Stimulated activated memory B cell treated with anti-CD40 and anti-IgM and Interleukin-4, amounts not matched to agents 10 μg/mL and 1 μg/mL and 100 μg/mL, for 72 hours (primary cell): Measurements from ENCODE around the gene TYR.
"Not testable (repeated sequence)": the region's sequence is repeated elsewhere in the genome, so short reads cannot be mapped to it uniquely, and the experiment has no call there.

Experiments
- ATAC-seq: fragments of 150-1000 bp; cut with Tn5 transposase; 2 replicates; pipeline ENCODE4 v1.10.0; 2021
- H3K27ac Mint-ChIP-seq: one replicate; pipeline ENCODE4 v1.8.0; 2022; ENCODE audit warnings: mild to moderate bottlenecking, mixed read lengths
- H3K27me3 Mint-ChIP-seq: one replicate; pipeline ENCODE4 v1.8.0; 2022; ENCODE audit warnings: mixed read lengths
- H3K36me3 Mint-ChIP-seq: one replicate; pipeline ENCODE4 v1.8.0; 2022; ENCODE audit warnings: mixed read lengths
- H3K4me1 Mint-ChIP-seq: one replicate; pipeline ENCODE4 v1.8.0; 2022; ENCODE audit warnings: mixed read lengths
- H3K4me3 Mint-ChIP-seq: one replicate; pipeline ENCODE4 v1.8.0; 2022; ENCODE audit warnings: mild to moderate bottlenecking, moderate library complexity, mixed read lengths
- H3K9me3 Mint-ChIP-seq: one replicate; pipeline ENCODE4 v1.8.0; 2022; ENCODE audit warnings: mixed read lengths

The TYR gene

DNA sequence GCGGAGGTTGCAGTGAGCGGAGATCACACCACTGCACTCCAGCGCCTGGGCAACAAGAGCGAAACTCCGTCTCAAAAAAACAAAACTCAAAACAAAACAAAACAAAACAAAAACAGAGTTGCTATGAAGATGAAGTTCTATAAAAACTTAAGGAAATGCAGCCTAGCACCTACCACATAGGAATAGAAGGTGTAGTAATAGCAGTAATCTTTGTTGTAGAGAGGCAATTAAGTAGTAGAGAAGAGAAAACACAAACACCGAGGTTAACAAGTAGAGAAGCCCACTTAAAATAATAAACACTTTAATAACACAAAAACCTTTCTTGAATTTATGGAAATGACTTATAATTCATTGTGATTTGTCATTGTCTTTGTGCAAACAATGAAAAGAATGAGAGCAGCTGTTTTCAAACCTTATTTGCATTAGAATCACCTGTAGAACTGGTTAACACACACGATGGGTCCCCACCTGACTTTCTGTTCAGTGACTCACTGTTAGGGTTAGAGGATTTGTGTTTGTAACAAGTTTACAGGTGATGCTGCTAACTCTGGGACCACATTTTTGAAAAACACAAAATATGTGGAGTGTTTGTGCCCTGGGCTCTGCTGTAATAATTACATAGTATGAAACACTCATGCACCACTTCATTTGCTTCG, 43.1 kb downstream of the TYR start:
- no peaks in the 10 kb centered on the region for H3K4me1 Mint-ChIP-seq
- no peak overlapping the region for H3K27ac Mint-ChIP-seq
- H3K27me3 Mint-ChIP-seq = no peaks in the 10 kb centered on the region
- H3K9me3 Mint-ChIP-seq = no peaks in the 10 kb centered on the region
- H3K36me3 Mint-ChIP-seq = no peaks in the 10 kb centered on the region
- ATAC-seq = no peak
- H3K4me3 Mint-ChIP-seq = no peak overlapping the region

DNA sequence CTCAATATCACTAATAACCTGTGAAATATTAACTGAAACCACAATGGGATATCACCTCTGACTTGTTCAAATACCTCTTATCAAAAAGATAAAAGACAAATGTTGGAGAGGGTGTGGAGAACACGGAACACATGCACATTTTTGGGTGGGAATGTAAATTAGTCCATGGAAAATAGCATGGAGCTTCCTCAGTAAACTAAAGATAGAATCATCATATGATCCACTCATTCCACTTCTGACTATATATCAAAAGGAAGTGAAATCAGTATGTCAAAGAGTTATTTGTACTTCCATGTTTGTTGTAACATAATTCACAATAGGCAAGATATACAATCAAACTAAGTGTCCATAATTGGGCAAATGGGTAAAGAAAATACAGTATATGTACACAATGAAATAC, 57.4 kb downstream of the TYR start:
- no peak overlapping the region for H3K4me3 Mint-ChIP-seq
- no peaks in the 10 kb centered on the region for H3K4me1 Mint-ChIP-seq
- H3K27me3 Mint-ChIP-seq = no peaks in the 10 kb centered on the region
- no peak overlapping the region for H3K27ac Mint-ChIP-seq
- ATAC-seq = no peak
- peaks cover 10% of the 10 kb centered on the region for H3K9me3 Mint-ChIP-seq
- H3K36me3 Mint-ChIP-seq = no peaks in the 10 kb centered on the region

DNA sequence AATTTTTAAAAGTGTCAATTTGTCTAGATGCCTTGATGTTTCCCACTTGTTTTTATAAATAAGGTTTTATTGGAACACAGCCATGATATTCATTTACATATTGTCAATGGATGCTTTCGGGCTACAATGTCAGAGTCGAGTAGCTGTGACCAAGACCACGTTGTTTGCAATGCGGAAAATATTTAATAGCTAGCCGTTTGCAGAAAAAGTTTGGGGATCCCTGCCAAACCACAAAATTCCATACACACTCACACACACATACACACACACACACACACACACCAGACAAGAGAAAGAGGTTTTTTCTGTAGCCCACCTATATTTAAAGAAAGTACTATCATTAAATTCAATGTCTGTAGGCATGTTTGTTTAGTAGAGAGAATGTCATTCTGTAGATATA, 58.3 kb downstream of the TYR start:
- H3K36me3 Mint-ChIP-seq = no peaks in the 10 kb centered on the region
- no peaks in the 10 kb centered on the region for H3K27me3 Mint-ChIP-seq
- peaks cover 8% of the 10 kb centered on the region for H3K9me3 Mint-ChIP-seq
- no peak for ATAC-seq
- no peak overlapping the region for H3K4me3 Mint-ChIP-seq
- H3K27ac Mint-ChIP-seq = no peak overlapping the region
- H3K4me1 Mint-ChIP-seq = no peaks in the 10 kb centered on the region

DNA sequence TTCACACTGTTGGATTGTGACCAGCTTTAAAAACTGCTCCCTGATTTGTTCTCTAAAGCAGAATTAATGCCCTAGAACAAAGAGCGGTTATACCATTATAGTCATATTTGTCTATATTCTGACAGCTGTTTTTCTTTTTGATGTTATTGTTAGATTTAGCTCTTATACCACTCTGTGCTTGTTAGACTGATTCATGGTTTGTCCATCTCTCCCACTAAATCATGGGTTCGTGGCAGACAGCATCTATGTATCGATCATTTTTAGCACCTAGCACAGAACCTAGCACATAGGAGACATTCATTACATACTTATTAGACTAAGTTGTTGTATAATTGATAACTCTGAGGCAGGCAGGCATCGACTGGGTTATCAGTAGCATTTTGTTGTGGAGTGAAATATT, 69.3 kb downstream of the TYR start:
- H3K4me3 Mint-ChIP-seq, H3K27ac Mint-ChIP-seq, H3K36me3 Mint-ChIP-seq, H3K9me3 Mint-ChIP-seq, H3K4me1 Mint-ChIP-seq, ATAC-seq, H3K27me3 Mint-ChIP-seq: not testable (repeated sequence)

DNA sequence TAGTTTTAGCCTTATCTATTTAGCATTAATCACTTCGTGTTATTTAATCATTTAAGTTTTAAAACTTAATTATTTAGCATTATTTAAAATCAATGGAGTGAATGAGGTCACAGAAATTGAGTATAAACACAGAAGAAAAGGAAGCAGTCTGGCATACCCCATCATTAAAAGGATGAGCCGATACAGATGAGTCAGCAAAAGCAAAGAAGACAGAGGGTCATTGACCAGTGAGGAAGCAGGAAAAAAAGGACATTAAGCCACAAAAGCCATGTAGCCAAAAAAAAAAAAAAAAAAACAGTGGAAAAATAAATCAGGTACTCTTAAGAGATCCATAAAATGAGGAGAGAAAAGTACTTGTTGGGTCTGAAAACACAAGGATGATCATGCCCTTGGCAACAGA, 71.5 kb downstream of the TYR start:
- Mint-ChIP-seq H3K4me1 (no peaks in the 10 kb centered on the region), H3K27me3 (no peaks in the 10 kb centered on the region), H3K9me3 (peaks cover 11% of the 10 kb centered on the region), H3K4me3 (no peak overlapping the region), H3K36me3 (no peaks in the 10 kb centered on the region), H3K27ac (no peak overlapping the region)
- no peak for ATAC-seq

DNA sequence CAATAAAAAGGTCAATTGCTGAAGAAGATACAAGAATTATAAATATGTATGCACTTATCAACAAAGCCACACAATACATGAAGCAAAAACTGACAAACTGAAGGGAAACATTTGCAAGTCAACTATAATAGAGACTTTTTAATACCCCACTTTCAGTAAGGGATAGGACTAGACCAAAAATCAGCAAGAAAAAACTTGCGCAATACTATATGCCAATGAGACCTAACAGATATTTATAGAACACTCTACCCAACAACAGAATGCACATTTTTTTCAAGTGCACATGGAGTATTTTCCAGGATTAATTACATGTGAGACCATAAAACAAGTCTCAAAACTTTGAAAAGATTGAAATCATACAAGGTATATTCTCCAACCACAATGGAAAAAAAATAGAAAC, 83.8 kb downstream of the TYR start:
- not testable (repeated sequence) for H3K27ac Mint-ChIP-seq, H3K4me1 Mint-ChIP-seq, H3K4me3 Mint-ChIP-seq, ATAC-seq, H3K27me3 Mint-ChIP-seq, H3K9me3 Mint-ChIP-seq, H3K36me3 Mint-ChIP-seq

DNA sequence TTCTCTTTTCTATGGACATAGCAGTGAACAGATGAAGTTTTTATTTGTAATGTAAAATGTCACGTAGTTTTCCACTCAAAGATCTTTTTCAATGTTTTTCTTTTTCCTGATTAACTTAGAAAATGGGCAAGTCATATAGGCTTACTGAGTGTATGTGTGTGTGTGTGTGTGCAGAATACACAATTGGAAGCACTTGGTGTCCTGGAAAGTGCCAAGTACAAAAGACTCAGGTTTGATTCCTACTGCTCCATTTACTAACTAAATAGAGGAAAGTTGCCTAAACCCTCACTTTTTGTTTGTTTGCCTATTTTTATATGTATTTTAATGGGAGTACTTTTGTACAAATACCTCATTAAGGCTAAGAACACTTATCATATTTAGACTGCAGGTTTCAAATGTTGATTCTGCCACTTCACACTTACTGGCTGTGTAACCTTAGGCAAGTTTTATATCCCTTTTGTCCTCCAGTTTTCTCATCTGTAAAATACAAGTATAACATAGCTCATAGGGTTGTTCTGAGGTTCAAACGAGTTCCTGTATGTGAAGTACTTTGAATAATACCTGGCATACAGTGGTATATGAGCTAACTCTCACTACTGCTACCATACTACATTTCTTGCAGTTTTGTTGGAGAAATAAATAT, 90.1 kb downstream of the TYR start:
- no peak overlapping the region for H3K4me3 Mint-ChIP-seq
- no peaks in the 10 kb centered on the region for H3K27me3 Mint-ChIP-seq
- H3K4me1 Mint-ChIP-seq = no peaks in the 10 kb centered on the region
- H3K36me3 Mint-ChIP-seq = no peaks in the 10 kb centered on the region
- H3K9me3 Mint-ChIP-seq = peaks cover 6% of the 10 kb centered on the region
- ATAC-seq = no peak
- H3K27ac Mint-ChIP-seq = no peak overlapping the region

DNA sequence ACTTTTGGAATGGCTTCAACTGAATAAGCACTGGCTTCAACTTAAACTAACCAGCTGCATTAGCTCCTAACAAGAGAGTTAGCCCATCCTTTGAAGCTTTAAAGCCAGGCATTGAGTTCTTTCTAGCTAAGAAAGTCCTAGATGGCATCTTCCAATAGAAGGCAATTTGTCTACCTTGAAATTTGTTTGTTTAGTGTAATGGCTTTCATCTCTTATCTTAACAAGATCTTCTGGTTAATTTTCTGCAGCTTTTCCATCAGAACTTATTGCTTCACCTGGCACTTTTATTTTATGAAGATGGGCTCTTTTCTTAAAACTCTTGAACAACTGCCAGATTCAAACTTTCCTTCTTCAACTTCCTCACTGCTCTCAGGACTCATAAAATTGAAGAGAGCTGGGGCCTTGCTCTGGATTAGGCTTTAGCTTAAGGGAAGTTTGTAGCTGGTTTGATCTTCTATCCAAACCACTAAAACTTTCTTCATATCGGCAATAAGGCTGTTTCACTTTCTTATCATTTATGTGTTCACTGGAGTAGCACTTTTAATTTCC, 94.9 kb downstream of the TYR start:
- H3K9me3 Mint-ChIP-seq, ATAC-seq, H3K36me3 Mint-ChIP-seq, H3K27ac Mint-ChIP-seq, H3K4me3 Mint-ChIP-seq, H3K4me1 Mint-ChIP-seq, H3K27me3 Mint-ChIP-seq: not testable (repeated sequence)

DNA sequence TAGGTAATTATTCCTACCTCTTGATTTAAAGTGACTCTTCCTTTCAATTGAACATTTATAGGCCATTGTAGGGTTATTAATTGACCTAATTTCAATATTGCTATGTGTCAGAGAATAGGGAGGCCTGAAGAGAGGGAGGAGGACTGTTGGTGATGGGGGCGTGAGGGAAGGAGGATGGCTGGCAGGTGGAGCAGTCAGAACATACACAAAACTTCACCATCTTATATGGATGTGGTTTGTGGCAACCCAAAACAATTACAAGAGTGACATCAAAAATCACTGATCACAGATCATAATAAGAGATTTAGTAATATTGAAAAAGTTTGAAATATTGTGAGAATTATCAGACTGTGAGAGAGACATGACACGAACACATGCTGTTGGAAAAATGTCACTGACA, 95.5 kb downstream of the TYR start:
- not testable (repeated sequence) for H3K4me3 Mint-ChIP-seq, H3K27me3 Mint-ChIP-seq, ATAC-seq, H3K36me3 Mint-ChIP-seq, H3K9me3 Mint-ChIP-seq, H3K27ac Mint-ChIP-seq, H3K4me1 Mint-ChIP-seq

DNA sequence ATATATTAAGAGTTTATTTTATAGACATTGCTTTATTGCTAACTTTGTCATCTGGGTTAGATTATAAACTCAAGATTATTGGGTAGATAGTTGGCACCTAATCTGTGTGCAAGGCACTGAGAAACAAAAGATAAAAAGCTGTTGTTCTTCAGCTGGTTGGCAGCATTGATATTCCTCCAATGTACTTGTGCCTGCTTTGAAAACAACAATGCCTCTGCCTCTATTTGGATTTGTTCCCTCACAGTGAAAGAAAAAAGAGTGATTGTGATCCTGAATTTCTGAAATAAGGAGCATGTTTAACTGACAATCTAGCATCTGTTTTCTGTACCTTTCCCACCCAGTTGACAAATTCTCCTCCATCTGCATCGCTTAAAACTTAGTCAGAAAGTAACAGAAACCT, 98.3 kb downstream of the TYR start:
- Mint-ChIP-seq H3K4me1 (no peaks in the 10 kb centered on the region), H3K4me3 (no peak overlapping the region), H3K36me3 (no peaks in the 10 kb centered on the region), H3K27me3 (no peaks in the 10 kb centered on the region), H3K27ac (no peak overlapping the region), H3K9me3 (peaks cover 2% of the 10 kb centered on the region)
- ATAC-seq = no peak

DNA sequence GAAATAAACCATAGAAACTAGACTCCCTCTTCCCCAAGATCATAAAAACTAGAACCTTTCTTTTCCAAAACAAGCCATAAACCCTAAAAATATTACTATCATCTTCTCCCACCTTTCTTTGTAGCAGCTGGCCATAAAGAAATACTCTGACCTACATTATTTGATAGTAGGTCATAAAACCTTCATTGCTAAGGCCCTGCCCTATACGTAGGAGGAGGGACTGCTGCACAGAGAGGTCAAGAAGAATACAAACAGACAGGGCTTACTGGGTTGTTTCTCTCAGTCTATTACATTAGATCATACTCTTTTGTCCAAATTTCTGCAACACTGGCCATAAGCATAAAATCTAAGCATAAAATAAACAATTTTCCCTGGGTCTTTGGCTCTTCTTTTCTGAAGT, 101.5 kb downstream of the TYR start:
- Mint-ChIP-seq H3K4me1 (no peaks in the 10 kb centered on the region), H3K27ac (no peak overlapping the region), H3K4me3 (no peak overlapping the region), H3K9me3 (peaks cover 2% of the 10 kb centered on the region), H3K27me3 (no peaks in the 10 kb centered on the region), H3K36me3 (no peaks in the 10 kb centered on the region)
- ATAC-seq = no peak

DNA sequence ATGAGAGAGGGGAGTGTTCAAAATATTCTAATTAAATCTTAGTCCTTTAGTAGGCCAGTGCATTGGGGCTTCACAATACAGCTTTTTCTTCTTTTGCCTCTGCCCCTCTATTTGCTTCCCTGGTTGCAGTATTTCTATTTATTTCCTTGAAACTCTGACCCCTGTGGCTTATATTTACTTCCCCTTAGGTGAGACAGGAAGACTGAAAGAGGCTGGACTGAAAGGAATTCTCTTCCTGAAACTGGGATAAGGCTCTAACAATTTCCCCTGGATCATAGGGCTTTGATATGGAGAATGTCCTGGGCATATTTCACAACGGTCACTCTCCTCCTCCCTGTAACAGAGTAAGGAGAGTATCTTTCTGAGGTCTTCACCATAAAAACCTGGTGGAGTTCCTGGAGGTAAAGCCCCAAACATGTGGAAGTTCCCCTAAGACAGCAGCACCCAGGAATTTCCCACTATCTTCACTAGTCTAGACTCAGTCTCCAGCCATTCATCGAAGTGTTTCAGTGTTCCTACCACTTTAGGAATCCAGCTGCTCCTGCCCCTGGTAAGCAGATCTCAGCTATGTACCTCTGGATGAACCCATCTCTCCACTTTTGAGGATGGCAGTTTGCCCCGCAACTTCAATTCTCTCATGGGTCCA, 103.5 kb downstream of the TYR start:
- not testable (repeated sequence) for H3K36me3 Mint-ChIP-seq, H3K27me3 Mint-ChIP-seq, H3K27ac Mint-ChIP-seq, ATAC-seq, H3K9me3 Mint-ChIP-seq, H3K4me1 Mint-ChIP-seq, H3K4me3 Mint-ChIP-seq

DNA sequence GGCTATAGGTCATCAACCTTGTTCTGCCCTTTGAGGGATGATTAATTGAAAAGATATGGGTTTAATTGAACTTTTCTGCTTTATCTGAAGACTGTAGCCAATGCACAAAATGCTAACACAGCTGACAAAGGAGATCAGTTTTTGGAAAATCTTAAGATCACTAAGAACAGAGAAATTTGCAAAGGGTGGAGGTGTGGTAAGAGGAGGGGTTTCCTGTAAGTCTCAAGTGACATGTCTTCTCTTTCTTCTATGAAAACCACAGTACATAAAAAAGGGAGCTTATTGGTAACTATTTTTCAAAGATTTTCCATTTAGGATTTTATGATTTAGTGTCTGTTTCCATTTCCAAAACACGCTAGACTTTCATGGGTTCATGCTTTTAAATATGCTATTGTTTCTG, 108.9 kb downstream of the TYR start:
- not testable (repeated sequence) for ATAC-seq, H3K27me3 Mint-ChIP-seq, H3K36me3 Mint-ChIP-seq, H3K4me3 Mint-ChIP-seq, H3K9me3 Mint-ChIP-seq, H3K27ac Mint-ChIP-seq, H3K4me1 Mint-ChIP-seq

DNA sequence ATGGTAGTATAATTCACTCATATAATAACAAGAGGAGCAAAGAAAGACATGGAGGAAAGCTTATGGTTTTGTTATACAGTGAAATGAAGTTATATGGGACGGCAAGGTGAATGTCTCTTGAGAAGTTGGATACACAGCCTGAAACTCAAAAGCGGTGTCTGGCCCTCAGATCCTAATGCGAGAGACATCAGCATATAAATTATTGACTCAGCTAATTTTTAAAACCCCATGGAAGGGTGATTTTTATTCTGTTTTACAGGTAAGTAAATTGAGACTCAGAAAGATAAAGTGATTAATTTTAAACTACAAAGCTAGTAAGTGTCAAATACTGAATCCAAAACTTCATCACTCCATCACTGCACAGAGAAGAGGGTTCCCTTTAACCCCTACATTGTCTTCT, 110.3 kb downstream of the TYR start:
- H3K4me1 Mint-ChIP-seq, H3K36me3 Mint-ChIP-seq, H3K27ac Mint-ChIP-seq, H3K4me3 Mint-ChIP-seq, H3K9me3 Mint-ChIP-seq, H3K27me3 Mint-ChIP-seq, ATAC-seq: not testable (repeated sequence)

DNA sequence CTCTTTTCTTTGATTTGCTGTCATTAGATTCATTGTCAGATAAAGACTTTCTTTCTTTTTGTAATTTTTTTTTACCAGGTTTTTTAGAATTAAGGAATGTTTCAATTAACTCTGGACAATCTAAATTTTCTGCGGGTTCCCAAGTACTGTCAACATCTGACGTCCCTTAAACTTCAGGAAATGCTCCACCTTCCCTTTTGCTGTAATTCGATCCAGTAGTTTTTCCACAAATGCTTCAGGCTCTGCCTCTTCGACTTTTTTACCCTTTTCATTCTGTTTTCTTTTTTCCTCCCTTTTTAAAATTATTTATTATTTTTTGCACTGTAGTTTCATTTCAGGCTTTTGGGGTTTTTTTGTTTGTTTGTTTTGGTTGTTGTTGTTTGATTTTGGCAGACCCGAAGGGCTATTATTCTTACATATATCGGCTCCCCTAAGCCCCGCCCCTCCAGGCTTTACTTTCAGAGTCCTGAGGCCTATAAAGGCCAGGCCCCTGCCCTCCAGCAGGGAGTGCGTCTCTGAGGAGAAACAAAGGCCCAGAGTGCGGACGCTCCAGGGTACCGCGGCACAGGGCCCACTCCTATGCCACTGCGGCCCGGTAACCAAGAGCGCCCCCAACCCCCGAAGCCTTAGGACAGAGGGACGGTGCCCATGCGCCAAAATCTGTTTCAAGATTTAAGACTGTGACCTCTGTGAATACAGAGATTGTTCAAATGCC, 116.4 kb downstream of the TYR start:
- peaks cover 2% of the 10 kb centered on the region for H3K9me3 Mint-ChIP-seq
- H3K4me1 Mint-ChIP-seq = no peaks in the 10 kb centered on the region
- no peaks in the 10 kb centered on the region for H3K36me3 Mint-ChIP-seq
- no peak overlapping the region for H3K4me3 Mint-ChIP-seq
- H3K27me3 Mint-ChIP-seq = no peaks in the 10 kb centered on the region
- H3K27ac Mint-ChIP-seq = no peak overlapping the region
- no peak for ATAC-seq

DNA sequence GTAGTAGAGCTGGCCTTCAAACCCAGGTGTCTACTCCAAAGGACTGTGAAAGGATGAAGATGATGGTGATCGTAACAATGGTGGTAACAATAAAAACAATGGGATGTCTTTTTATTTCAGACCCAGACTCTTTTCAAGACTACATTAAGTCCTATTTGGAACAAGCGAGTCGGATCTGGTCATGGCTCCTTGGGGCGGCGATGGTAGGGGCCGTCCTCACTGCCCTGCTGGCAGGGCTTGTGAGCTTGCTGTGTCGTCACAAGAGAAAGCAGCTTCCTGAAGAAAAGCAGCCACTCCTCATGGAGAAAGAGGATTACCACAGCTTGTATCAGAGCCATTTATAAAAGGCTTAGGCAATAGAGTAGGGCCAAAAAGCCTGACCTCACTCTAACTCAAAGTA, 117.3 kb downstream of the TYR start:
- H3K27me3 Mint-ChIP-seq, H3K4me1 Mint-ChIP-seq, H3K9me3 Mint-ChIP-seq, ATAC-seq, H3K36me3 Mint-ChIP-seq, H3K27ac Mint-ChIP-seq, H3K4me3 Mint-ChIP-seq: not testable (repeated sequence)
